ENCODE data around the gene SPG11.

Gene SPG11

GRCh38 chr15:44519537-44519936 is 143.9 kb downstream of the SPG11 start:
- no peak for DNase-seq (ENCODE audit: low read depth in 2 of 2)

- DNase-seq (ENCODE audit: low read depth in 2 of 2): no peak
Observed at GRCh38 chr15:44516436-44516835, 147.0 kb downstream of the SPG11 start.

Data from stimulated activated CD8-positive, alpha-beta memory T cell treated with anti-CD3 and anti-CD28 coated beads, Interleukin-2, amount 100 ng/mL, for 1 hour (primary cell).